Measurements from ENCODE around the gene CAMKMT. TPM values are rescaled to one million over a fixed set of nuclear protein-coding genes. Genes with fewer than 3 reads are reported as not detected.

CAMKMT gene
- total RNA-seq, 3 donors from 2014 or later (not counting 1 experiment from before 2014, with no cell fraction given): 18.1 to 25.0 (median 20.6) TPM

- TF ChIP-seq CTCF (IDR thresholded peaks at IDR 0.05): no peak
- Histone ChIP-seq H3K36me3 (ENCODE audit: control insufficient read depth, insufficient read depth, low read length) (no peaks in the 10 kb centered on the region), H3K27me3 (ENCODE audit: control insufficient read depth, insufficient read depth, low read length) (no peaks in the 10 kb centered on the region), H3K9me3 (ENCODE audit: control insufficient read depth, insufficient read depth, low read length) (no peaks in the 10 kb centered on the region), H3K4me3 (ENCODE audit: low read length) (no peak overlapping the region), H3K4me1 (ENCODE audit: control insufficient read depth, insufficient read depth, low read length) (no peaks in the 10 kb centered on the region), H3K27ac (ENCODE audit: low read length) (no peak overlapping the region)
- DNase-seq (no peak), ATAC-seq (no peak)
- no peaks in the 10 kb centered on the region for H3K27me3 Mint-ChIP-seq (ENCODE audit: low read depth in 2 of 2)
- intact Hi-C loops (cut with micrococcal nuclease): no loop called here
- no peak overlapping the region for H3K4me3 Mint-ChIP-seq
- no peaks in the 10 kb centered on the region for H3K36me3 Mint-ChIP-seq
- H3K9me3 Mint-ChIP-seq: no peaks in the 10 kb centered on the region
- peaks cover 6 to 10% of the 10 kb centered on the region in 2 donors for H3K4me1 Mint-ChIP-seq
- H3K27ac Mint-ChIP-seq: no peak overlapping the region
- WGBS (ENCODE audit: insufficient coverage): 80% methylated on average over 1 of the region's 1 CpG
Observed at GRCh38 chr2:44367591-44367990, 5.8 kb downstream of the CAMKMT start.

GRCh38 chr2:44369392-44369791 lies 7.6 kb downstream of the CAMKMT start:
- Mint-ChIP-seq H3K27me3 (ENCODE audit: low read depth in 2 of 2) (no peaks in the 10 kb centered on the region), H3K36me3 (no peaks in the 10 kb centered on the region), H3K9me3 (no peaks in the 10 kb centered on the region), H3K27ac (no peak overlapping the region), H3K4me3 (no peak overlapping the region), H3K4me1 (peaks cover 0 to 5% of the 10 kb centered on the region in 2 donors)
- TF ChIP-seq CTCF (IDR thresholded peaks at IDR 0.05): no peak
- Histone ChIP-seq H3K36me3 (ENCODE audit: control insufficient read depth, insufficient read depth, low read length) (no peaks in the 10 kb centered on the region), H3K9me3 (ENCODE audit: control insufficient read depth, insufficient read depth, low read length) (no peaks in the 10 kb centered on the region), H3K4me3 (ENCODE audit: low read length) (no peak overlapping the region), H3K27ac (ENCODE audit: low read length) (no peak overlapping the region), H3K4me1 (ENCODE audit: control insufficient read depth, insufficient read depth, low read length) (no peaks in the 10 kb centered on the region), H3K27me3 (ENCODE audit: control insufficient read depth, insufficient read depth, low read length) (no peaks in the 10 kb centered on the region)
- ATAC-seq (no peak), DNase-seq (no peak)
- intact Hi-C loops (cut with micrococcal nuclease): no loop called here

GRCh38 chr2:44371445-44371844 lies 9.7 kb downstream of the CAMKMT start:
- no peak for TF ChIP-seq CTCF (IDR thresholded peaks at IDR 0.05)
- Histone ChIP-seq H3K27me3 (ENCODE audit: control insufficient read depth, insufficient read depth, low read length) (no peaks in the 10 kb centered on the region), H3K36me3 (ENCODE audit: control insufficient read depth, insufficient read depth, low read length) (no peaks in the 10 kb centered on the region), H3K4me1 (ENCODE audit: control insufficient read depth, insufficient read depth, low read length) (no peaks in the 10 kb centered on the region), H3K27ac (ENCODE audit: low read length) (no peak overlapping the region), H3K9me3 (ENCODE audit: control insufficient read depth, insufficient read depth, low read length) (no peaks in the 10 kb centered on the region), H3K4me3 (ENCODE audit: low read length) (no peak overlapping the region)
- Mint-ChIP-seq H3K9me3 (no peaks in the 10 kb centered on the region), H3K4me1 (no peaks in the 10 kb centered on the region), H3K4me3 (no peak overlapping the region), H3K27me3 (ENCODE audit: low read depth in 2 of 2) (no peaks in the 10 kb centered on the region), H3K27ac (no peak overlapping the region), H3K36me3 (no peaks in the 10 kb centered on the region)
- intact Hi-C loops (cut with micrococcal nuclease): no loop called here
- DNase-seq (no peak), ATAC-seq (no peak)

- no peak overlapping the region for H3K27ac Mint-ChIP-seq
- TF ChIP-seq CTCF (IDR thresholded peaks at IDR 0.05): no peak
- DNase-seq (no peak), ATAC-seq (no peak)
- no peaks in the 10 kb centered on the region for H3K9me3 ChIP-seq (ENCODE audit: control insufficient read depth, insufficient read depth, low read length)
- H3K4me1 ChIP-seq (ENCODE audit: control insufficient read depth, insufficient read depth, low read length): no peaks in the 10 kb centered on the region
- H3K27ac ChIP-seq (ENCODE audit: low read length): no peak overlapping the region
- no peaks in the 10 kb centered on the region for H3K27me3 ChIP-seq (ENCODE audit: control insufficient read depth, insufficient read depth, low read length)
- H3K36me3 ChIP-seq (ENCODE audit: control insufficient read depth, insufficient read depth, low read length): no peaks in the 10 kb centered on the region
- 94% methylated on average over 3 of the region's 3 CpGs for WGBS (ENCODE audit: insufficient coverage)
- H3K36me3 Mint-ChIP-seq: no peaks in the 10 kb centered on the region
- H3K4me1 Mint-ChIP-seq: no peaks in the 10 kb centered on the region
- intact Hi-C loops (cut with micrococcal nuclease): no loop called here
- no peak overlapping the region for H3K4me3 ChIP-seq (ENCODE audit: low read length)
- H3K9me3 Mint-ChIP-seq: no peaks in the 10 kb centered on the region
- no peak overlapping the region for H3K4me3 Mint-ChIP-seq
- no peaks in the 10 kb centered on the region for H3K27me3 Mint-ChIP-seq (ENCODE audit: low read depth in 2 of 2)
Observed at GRCh38 chr2:44372246-44372645, 10.5 kb downstream of the CAMKMT start.
